Dendritic cell treated with granulocyte-macrophage colony-stimulating factor and Interleukin-4, amounts not matched to agents 40 ng/mL and 50 ng/mL, for 4 days (primary cell): Measurements from ENCODE around the gene CCL4L2.
A peak's percentile ranks its signal among the peaks of the same experiment; 100 is the strongest.
"Not testable (repeated sequence)": the region's sequence is repeated elsewhere in the genome, so short reads cannot be mapped to it uniquely, and the experiment has no call there.

Experiments used
- H3K27ac Mint-ChIP-seq: one replicate; pipeline ENCODE4 v1.8.0; 2022; ENCODE audit warnings: mild to moderate bottlenecking, mixed read lengths
- H3K27me3 Mint-ChIP-seq: one replicate; pipeline ENCODE4 v1.8.0; 2022; ENCODE audit warnings: mild to moderate bottlenecking, mixed read lengths
- H3K36me3 Mint-ChIP-seq: one replicate; pipeline ENCODE4 v1.8.0; 2022; ENCODE audit warnings: low read depth, mixed read lengths
- H3K4me1 Mint-ChIP-seq: one replicate; pipeline ENCODE4 v1.8.0; 2022; ENCODE audit warnings: low read depth, mixed read lengths
- H3K4me3 Mint-ChIP-seq: one replicate; pipeline ENCODE4 v1.8.0; 2022; ENCODE audit warnings: mild to moderate bottlenecking, moderate library complexity, mixed read lengths
- H3K9me3 Mint-ChIP-seq: one replicate; pipeline ENCODE4 v1.8.0; 2022; ENCODE audit warnings: mixed read lengths
- intact Hi-C: fragments of 100-400 bp; cut with micrococcal nuclease; formaldehyde crosslinking; loops from one replicate; pipeline ENCODE4 v1.15.0; 2022

The CCL4L2 gene

DNA sequence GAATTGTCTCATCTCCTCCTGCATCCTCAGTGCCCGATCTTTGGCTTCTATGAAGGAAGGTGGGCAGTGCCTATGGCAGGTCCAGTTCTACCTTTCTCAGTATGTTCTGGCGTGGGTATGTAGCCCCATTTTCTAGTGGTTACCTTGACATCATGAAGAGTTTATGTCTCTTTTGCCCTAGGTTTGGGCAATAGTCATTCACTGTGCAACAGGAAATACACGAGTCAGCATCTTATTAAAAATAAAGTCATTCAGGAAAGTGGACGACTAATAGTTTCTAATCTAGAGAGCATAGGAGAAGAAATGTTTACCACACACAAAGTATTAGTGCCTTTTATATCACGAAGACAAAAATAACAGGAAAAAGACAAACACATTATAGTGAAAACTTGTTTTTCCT, 20.9 kb upstream of the CCL4L2 start:
- H3K36me3 Mint-ChIP-seq, result peaks cover 17% of the 10 kb centered on the region
- H3K4me3 Mint-ChIP-seq, intact Hi-C loops, H3K9me3 Mint-ChIP-seq, H3K27me3 Mint-ChIP-seq: not testable (repeated sequence)
- peak overlapping the region; percentile 89 for H3K27ac Mint-ChIP-seq
- peaks cover 82% of the 10 kb centered on the region for H3K4me1 Mint-ChIP-seq

DNA sequence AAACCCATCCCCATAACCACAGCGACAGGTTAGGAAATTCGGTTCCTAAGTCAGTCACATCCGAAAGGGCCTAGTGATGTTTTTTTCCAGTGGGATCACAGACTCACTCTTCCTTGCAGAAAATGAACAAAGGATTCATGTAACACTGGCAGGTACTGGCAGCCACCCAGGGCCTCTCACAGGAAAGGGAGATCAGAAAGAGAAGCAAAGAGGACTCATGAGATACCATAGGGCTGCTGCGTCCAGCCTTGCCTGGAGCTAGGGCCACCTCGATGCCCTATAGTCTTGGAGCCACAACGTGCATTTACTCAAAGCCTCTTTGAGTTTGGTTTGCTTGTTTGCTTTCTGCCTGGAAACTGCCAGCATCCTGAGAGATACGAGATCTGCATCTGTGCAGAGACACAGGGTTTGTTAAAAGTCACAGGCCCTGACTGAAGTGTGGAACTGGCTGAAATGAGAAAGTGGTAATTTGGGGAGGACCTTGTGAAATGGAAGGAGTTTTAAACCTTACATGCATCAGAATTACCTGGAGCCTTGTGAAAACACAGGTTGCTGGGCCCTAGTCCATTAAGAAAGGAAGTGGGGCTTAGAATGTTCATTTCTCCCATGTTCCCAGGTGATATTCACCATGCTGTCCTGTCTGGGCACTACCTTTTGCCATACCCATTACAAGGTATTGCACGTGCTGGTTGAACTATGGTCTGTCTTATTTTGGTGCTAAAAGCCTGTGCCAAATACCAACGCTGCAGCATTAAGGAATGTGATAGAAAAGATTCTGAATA, 20.1 kb upstream of the CCL4L2 start:
- H3K4me1 Mint-ChIP-seq, result peaks cover 83% of the 10 kb centered on the region
- H3K9me3 Mint-ChIP-seq, H3K4me3 Mint-ChIP-seq, H3K27me3 Mint-ChIP-seq, intact Hi-C loops: not testable (repeated sequence)
- H3K27ac Mint-ChIP-seq, result peak overlapping the region; percentile 89
- H3K36me3 Mint-ChIP-seq, result peaks cover 14% of the 10 kb centered on the region

GRCh38 chr17:36193216-36193775, 17.6 kb upstream of the CCL4L2 start:
- no peaks in the 10 kb centered on the region for H3K36me3 Mint-ChIP-seq
- no peak overlapping the region for H3K27ac Mint-ChIP-seq
- H3K4me1 Mint-ChIP-seq, result peaks cover 78% of the 10 kb centered on the region
- no peaks in the 10 kb centered on the region for H3K9me3 Mint-ChIP-seq
- intact Hi-C loops, result no loop called here
- H3K27me3 Mint-ChIP-seq, result no peaks in the 10 kb centered on the region
- H3K4me3 Mint-ChIP-seq, result no peak overlapping the region

DNA sequence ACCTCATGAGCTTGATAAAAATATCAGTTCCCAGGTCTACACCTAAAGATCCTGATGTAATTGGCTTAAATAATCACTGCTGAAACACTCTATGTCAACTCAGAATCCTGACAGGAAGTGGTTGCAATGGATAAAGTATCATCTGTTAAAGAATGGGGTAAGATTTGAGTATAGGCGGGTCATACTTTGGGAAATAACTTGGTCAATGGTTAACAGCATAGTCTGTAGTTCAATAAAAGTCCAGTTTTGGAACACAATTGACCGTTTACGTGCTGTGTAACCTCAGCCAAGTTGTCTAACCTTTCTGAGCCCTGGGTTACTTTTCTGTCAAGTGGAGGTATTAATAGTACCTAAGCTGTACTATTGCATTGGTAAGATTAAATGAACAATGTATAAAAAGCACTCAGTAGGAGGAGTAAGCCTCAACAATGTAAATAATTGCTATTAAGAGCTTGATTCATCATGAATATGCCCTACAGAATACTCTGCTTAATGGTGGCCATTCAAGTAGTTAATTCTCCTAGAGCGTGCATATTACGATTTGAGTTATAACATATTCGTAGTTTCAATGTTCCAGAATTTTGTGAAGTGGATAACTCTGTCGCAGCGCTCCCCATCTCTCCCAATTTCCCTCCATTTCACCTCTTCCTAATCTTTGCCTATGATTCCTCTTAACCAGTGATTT, 16.6 kb upstream of the CCL4L2 start:
- intact Hi-C loops, H3K9me3 Mint-ChIP-seq, H3K36me3 Mint-ChIP-seq, H3K27me3 Mint-ChIP-seq, H3K27ac Mint-ChIP-seq, H3K4me3 Mint-ChIP-seq: not testable (repeated sequence)
- H3K4me1 Mint-ChIP-seq, result peaks cover 80% of the 10 kb centered on the region

DNA sequence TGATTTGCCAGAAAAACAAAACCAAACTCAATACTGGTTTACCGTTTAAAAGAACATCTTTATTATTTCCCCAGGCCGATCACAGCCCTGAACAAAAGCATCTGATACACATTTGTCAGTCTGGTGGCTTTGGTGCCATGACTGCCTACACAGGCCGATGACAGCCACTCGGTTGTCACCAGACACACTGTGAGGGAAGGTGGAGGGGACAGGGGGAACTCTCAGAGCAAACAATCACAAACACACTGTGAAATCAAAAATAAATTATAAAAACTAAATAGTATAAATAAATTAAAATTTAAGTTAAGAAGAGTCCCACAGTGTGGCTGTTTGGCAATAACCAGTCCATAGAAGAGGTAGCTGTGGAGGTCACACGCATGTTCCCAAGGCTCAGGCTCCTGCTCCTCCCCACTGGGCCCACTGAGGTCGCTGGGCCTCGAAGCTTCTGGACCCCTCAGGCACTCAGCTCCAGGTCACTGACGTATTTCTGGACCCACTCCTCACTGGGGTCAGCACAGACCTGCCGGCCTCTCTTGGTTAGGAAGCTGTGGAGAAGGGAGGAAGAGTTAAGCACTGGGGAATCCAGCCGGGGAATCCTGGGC, 15.9 kb upstream of the CCL4L2 start:
- peak overlapping the region; percentile 80 for H3K27ac Mint-ChIP-seq

DNA sequence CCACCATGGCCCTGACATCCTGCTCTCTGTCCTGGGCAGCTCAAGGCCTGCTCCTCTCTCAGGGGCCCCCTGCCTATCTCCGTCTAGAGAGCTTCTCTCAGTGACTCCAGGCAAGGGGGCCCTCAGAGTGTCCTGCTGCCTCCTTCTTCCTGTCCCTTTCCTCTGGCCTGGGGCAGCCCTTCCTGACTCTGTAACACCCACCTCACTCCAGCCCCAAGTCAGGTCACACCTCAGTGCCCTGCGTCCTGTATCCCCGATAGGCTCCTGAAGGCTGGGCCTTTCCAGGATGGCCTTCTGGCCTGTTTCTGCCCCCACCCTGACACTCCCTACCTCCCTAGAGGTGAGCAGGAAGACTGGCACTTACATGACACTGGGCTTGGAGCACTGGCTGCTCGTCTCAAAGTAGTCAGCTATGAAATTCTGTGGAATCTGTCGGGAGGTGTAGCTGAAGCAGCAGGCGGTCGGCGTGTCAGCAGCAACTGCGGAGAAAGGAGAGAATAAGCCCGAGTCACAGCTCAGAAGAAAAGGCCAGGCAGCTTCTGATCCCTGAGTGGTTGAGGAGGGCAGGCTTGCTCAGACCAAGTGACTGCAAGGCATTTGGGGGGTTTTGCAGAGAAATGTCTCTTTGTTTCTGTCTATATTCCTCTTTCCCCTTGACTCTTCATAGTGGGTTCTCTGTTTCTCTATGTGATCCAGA, 15.3 kb upstream of the CCL4L2 start:
- Mint-ChIP-seq H3K27me3 (no peaks in the 10 kb centered on the region), H3K9me3 (no peaks in the 10 kb centered on the region), H3K27ac (peak overlapping the region; percentile 80), H3K4me1 (peaks cover 80% of the 10 kb centered on the region), H3K4me3 (peak overlapping the region; percentile 59), H3K36me3 (no peaks in the 10 kb centered on the region)
- intact Hi-C loops, result no loop called here

More for the DNA sequence above, 15.9 kb upstream of the CCL4L2 start:
- H3K36me3 Mint-ChIP-seq, intact Hi-C loops, H3K4me3 Mint-ChIP-seq, H3K27me3 Mint-ChIP-seq, H3K9me3 Mint-ChIP-seq: not testable (repeated sequence)
- H3K4me1 Mint-ChIP-seq, result peaks cover 80% of the 10 kb centered on the region

DNA sequence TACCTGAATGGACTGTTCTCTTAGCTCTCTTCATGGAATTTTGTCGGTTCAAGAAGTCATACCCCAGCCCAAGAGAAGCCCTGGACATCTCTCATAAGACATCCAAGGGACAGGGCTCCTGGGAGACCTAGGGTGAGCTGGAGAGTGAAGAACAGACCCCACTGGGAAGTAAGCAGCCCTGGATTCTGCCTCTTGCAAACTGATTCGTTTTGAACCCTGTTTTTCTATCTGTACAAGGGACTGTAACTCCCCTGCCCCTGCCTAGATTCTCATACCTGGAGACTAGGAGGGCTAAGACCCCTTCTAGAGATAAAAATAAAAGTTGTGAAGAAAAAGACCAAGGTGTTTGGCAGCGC, 14.8 kb upstream of the CCL4L2 start:
- Mint-ChIP-seq H3K27ac (peak overlapping the region; percentile 80), H3K27me3 (peaks cover 1% of the 10 kb centered on the region), H3K4me1 (peaks cover 80% of the 10 kb centered on the region), H3K4me3 (no peak overlapping the region), H3K9me3 (no peaks in the 10 kb centered on the region), H3K36me3 (no peaks in the 10 kb centered on the region)
- intact Hi-C loops, result no loop called here

- Mint-ChIP-seq H3K27ac (peak overlapping the region; percentile 80), H3K36me3 (no peaks in the 10 kb centered on the region), H3K9me3 (no peaks in the 10 kb centered on the region), H3K27me3 (peaks cover 1% of the 10 kb centered on the region), H3K4me3 (no peak overlapping the region), H3K4me1 (peaks cover 80% of the 10 kb centered on the region)
- intact Hi-C loops, result no loop called here
Observed at GRCh38 chr17:36197387-36197703, 13.5 kb upstream of the CCL4L2 start.

GRCh38 chr17:36198831-36199465, 11.9 kb upstream of the CCL4L2 start:
- Mint-ChIP-seq H3K27ac (peak overlapping the region; percentile 2), H3K4me3 (no peak overlapping the region), H3K4me1 (peaks cover 81% of the 10 kb centered on the region), H3K9me3 (no peaks in the 10 kb centered on the region), H3K27me3 (peaks cover 1% of the 10 kb centered on the region), H3K36me3 (no peaks in the 10 kb centered on the region)
- intact Hi-C loops, result no loop called here

- H3K27me3 Mint-ChIP-seq, H3K9me3 Mint-ChIP-seq, H3K4me3 Mint-ChIP-seq, H3K36me3 Mint-ChIP-seq, intact Hi-C loops: not testable (repeated sequence)
- peak overlapping the region; percentile 64 for H3K27ac Mint-ChIP-seq
- H3K4me1 Mint-ChIP-seq, result peaks cover 76% of the 10 kb centered on the region
Observed at GRCh38 chr17:36201102-36201501, 9.8 kb upstream of the CCL4L2 start.

DNA sequence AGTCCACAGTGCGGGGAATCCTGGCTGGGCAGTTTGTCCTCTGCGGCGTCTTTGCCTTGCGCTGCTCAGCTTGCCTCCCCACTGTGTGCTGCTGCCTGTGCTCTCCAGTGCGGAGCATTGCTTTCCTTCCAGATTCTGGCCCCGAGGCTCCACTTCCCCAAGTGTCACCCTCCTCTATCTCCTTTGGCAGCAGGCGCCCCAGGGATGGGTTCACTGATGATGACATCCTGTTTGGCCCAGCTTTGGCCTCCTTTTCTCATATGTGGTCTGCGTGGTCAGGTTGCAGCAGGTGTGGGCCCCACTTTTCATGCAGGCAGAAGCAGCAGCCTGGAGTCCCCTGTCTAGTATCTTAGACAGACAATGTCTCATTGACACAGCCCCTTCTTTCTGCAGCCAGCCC, 9.4 kb upstream of the CCL4L2 start:
- H3K9me3 Mint-ChIP-seq, intact Hi-C loops, H3K4me3 Mint-ChIP-seq, H3K36me3 Mint-ChIP-seq, H3K27me3 Mint-ChIP-seq: not testable (repeated sequence)
- peaks cover 76% of the 10 kb centered on the region for H3K4me1 Mint-ChIP-seq
- peak overlapping the region; percentile 64 for H3K27ac Mint-ChIP-seq

- peak overlapping the region; percentile 19 for H3K27ac Mint-ChIP-seq
- H3K4me1 Mint-ChIP-seq, result peaks cover 75% of the 10 kb centered on the region
- intact Hi-C loops, result no loop called here
- H3K9me3 Mint-ChIP-seq, result no peaks in the 10 kb centered on the region
- H3K27me3 Mint-ChIP-seq, result peaks cover 8% of the 10 kb centered on the region
- H3K4me3 Mint-ChIP-seq, result no peak overlapping the region
- H3K36me3 Mint-ChIP-seq, result no peaks in the 10 kb centered on the region
Observed at GRCh38 chr17:36203335-36203734, 7.5 kb upstream of the CCL4L2 start.

DNA sequence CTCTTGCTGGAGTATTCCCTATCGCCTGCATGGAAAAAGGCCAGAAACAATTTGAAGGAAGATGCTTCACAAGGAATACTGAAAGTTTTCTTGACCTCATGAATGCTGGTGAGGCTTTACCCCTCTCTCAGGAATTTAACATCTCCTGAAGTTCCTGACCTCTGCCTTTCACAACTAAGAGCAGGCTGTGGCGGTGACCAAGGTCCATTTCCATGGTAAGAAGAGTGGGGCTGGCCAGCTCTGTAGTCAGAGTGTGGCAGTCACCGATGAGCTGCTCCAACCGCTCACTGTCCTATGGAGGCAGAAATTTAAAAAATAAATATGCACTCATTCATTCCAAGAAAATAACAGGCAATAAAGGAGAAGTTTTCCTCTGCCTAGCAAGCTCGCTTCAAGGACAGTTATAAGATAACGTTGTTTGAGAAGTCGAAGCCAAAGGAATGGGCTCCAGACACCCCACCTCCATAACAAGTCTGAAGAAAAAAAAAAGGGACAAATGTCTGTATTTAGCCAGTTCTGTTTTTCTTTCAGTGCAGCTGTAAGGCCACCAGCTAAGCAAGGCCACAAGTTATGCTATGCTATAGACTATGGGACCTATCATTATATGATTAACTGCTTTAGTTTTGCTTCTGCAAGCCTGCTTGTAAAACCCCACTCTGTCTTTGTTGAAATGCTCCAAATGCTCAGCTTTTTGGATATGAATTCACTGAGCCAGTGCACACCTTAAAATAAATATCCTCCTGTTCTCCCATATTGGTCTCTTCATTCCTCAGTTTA, 6.0 kb upstream of the CCL4L2 start:
- Mint-ChIP-seq H3K27me3 (peaks cover 8% of the 10 kb centered on the region), H3K27ac (peak overlapping the region; percentile 1), H3K9me3 (no peaks in the 10 kb centered on the region), H3K4me3 (no peak overlapping the region), H3K4me1 (peaks cover 69% of the 10 kb centered on the region), H3K36me3 (no peaks in the 10 kb centered on the region)
- intact Hi-C loops, result no loop called here
